Amniotic epithelial cell (primary cell): Measurements from ENCODE around the gene ASTN2.

Source experiments
- DNase-seq: peaks from one replicate; pipeline ENCODE4 v3.0.0-alpha.2; 2010; ENCODE audit warnings: low read depth

ASTN2 gene

DNA sequence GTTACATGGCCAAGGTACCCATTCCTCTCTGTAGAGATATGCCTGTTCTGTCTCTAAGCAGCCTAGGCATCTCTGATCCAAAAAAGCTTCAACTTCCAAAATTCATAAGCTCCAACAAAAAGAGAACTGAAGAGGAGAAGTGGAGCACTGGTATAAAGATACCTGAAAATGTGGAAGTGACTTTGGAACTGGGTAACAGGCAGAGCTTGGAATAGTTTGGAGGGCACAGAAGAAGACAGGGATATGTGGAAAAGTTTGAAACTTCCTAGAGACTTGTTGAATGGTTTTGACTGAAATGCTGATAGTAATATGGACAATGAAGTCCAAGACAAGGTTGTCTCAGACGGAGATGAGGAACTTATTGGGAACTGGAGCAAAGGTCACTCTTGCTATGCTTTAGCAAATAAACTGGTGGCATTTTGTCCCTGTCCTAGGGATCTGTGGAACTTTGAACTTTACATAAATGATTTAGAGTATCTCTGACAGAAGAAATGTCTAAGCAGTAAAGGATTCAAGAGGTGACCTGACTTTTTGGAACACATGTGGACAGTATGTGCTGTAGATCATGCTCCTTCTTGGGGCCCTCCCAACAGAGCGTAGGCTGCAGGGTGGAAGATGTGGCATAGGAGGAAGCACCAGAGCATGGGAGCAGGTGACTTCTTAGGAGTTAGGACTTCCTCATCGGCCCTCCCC lies 889.9 kb downstream of the ASTN2 start:
- no peak for DNase-seq

DNA sequence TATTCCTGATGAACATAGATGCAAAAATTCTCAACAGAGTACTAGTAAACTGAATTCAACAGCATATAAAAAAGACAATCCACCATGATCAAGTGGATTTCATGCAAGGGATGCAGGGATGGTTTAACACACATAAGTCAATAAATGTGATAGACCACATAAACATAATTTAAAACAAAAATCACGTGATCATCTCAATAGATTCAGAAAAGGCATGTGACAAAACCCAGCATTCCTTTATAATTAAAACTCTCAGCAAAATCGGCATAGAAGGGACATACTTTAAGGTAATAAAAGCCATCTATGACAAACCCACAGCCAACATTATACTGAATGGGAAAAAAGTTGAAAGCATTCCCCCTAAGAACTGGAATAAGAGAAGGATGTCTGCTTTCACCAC lies 894.6 kb downstream of the ASTN2 start:
- no peak for DNase-seq

DNA sequence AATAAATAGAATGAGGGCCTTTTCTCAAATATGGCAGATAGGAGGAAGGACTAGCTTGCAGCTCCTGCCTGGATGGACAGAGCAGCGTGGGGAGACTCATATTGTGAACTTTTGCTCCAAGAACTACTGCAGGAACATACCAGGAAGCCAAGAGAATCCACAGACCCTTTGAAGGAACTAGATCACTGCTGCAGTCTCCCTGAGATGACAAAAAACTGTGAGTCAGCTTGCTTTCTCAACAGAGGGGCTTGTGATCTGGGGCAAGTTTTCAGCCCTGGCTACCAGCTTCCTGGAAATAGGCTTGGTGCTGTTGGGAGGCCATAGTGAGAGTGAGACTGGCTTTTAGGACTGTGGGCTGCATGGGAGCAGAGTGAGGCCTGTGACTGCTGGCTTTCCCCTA lies 898.4 kb downstream of the ASTN2 start:
- peak; percentile 37 for DNase-seq

DNA sequence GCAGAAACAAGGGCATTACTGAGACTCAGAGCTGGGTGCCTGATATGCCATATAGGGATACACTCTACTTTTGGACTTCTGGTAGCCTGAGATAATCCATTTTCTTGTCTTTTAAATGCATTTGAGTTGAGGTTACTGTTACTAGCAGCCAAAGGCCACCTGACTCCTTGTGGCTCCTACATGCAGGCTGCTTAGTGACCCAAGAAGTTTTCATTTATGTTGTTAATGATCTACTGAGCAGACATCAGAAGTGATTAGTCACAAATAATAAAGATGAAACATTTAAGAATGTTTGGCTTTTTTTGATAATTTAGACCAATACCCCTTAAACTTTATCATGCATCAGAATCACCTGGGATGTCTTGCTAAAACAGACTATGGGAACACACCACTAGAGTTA lies 899.3 kb downstream of the ASTN2 start:
- no peak for DNase-seq

DNA sequence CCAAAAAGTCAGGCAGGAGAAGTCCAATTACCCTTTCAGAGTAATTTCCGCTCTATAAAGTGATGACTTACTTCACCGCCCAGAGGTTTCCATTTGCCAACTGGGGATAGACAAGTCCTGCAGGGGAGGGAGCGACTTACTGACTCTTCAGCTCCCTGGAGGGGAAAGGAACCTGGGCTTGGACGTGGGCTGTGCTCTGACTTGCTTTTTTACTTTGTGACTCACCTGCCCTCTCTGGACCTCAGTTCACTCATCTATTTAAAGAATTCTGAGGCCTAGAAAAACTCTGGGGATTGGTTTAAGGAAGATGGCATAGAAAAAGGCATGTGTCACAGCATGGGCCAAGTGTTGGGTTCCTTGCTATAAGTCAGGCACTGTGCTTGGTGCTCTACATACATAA lies 908.2 kb downstream of the ASTN2 start:
- no peak for DNase-seq

DNA sequence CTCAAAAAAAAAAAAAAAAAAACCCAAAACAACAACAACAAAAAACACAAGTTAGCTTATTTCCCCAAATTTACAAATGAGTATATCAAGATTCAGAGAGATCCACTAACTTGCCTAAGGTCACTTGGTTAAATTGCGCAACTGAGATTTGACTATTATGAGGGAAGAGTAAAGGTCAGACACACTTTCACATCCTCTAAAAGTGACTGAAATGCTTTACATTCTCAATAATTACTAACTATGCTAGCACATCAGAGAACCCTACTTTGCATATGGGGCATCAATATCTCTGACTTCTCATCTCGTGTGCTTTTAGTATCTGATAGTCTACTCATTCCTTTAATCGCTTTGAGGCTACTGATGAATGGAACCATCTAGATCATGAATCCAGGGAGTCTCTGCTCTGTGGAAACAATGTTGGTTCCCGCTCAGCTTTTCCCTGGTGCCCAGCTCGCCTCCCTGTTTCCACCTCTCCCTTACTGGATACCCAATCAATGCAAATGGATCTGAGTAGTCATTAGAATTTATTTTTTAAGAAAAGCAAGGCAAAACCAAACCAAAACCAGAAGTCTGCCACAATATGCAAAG lies 909.9 kb downstream of the ASTN2 start:
- DNase-seq: no peak

DNA sequence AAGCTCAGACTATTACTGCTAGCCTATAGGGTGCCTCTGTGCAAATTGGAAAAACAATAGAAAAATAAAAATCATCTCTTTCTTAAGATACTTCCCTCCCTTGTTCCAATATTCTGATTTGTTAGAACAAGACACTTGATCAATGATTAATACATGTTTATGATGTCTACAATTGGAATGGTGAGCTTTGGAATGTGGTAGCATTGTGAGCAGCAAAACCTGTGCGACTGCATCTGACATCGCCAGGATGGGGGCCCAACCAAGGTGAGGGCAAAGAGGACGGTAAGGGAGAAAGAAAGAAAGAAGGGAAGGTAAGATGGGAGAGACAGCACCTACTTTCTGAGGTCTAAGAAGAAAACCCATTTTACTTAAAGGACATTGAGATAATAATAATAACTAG lies 910.8 kb downstream of the ASTN2 start:
- no peak for DNase-seq

DNA sequence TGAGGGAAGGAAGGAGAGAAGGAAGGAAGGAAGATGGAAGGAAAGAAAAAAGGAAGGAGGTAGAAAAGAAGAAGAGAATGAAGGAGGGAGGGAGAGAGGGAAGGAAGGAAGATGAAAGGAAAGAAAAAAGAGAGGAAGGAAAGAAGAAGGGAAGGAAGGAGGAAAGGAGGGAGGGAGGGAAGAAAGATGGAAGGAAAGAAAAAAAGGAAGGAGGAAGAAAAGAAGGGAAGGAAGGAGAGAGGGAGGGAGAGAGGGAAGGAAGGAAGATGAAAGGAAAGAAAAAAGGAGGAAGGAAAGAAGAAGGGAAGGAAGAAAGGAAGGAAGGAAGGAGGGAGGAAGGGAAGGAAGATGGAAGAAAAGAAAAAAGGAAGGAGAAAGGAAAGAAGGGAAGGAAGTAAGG lies 912.1 kb downstream of the ASTN2 start:
- no peak for DNase-seq

DNA sequence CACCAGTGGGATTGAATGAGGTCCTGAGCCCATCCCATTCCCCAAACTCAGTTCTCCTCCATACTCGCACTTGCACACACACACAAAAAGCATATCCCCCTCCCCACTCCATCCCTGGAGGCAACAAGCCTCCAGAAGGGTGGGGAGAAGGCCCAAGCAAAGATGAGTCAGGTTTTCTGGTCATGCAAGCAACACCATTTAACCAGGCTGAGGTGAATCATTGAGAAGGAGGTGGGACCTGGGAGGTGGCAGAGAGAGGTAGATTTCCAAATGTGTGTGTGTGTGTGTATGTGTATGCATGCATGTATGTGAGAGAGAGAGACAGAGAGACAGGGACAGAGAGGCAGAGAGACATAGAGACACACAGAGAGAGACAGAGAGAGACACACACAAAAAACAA lies 913.0 kb downstream of the ASTN2 start:
- DNase-seq: peak; percentile 60

DNA sequence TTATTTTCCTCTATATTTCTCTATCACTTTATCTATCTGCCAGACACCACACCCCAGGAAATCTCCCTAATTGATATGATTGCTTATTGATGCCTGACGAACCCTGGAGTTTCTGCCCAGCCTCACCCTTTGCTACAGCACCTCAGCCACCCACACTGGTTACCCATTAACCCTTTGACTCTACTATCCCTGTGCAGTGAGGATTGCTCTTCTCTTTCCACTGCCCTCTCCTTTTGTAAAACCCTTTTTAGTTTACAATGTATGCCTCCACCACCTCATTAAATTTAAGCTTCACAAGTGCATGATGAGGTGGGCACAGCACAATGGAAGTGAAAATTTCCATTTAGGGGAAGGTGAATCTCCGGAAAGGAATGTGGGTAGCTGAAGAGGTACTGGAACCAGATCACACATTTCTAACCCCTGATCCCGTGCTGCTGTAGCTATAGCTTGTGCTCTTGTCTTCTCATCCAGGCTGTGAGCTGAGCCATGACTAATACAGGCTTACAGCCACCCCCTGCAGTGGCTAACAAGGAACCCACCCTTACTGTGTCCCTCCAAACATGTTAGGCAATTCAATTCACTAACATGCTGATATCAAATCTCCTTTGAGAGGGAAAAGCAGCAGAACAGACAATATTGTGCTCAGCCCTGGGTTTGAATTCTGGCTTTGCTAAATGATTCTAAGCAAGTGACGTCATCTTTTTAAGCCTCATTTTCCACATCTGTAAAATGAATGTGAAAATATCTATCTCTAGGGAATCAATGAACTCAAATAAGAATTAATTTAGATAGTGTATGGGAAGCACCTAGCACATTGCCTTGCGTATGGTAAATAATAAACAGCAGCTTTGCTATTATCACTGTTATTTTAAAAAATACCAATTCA lies 914.6 kb downstream of the ASTN2 start:
- peak; percentile 42 for DNase-seq

DNA sequence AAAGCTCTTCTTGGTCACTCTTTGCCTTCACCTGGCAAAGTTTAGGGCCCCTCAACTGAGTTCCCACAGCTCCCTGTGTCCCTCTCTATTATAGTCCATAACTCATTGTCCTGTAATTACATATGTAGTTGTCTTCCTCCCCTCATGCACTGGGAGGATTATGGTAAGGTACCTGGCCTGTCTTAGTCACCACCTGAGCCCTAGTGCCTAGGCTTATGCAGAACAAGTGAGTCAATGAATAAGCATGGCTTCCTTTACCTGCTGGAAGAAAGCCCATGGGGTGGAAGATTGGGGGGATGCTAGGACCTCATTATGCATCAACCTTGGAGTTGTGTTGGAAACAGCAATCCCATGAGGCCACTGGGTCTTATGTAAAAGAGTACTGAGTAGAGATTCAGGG lies 915.4 kb downstream of the ASTN2 start:
- DNase-seq: no peak

DNA sequence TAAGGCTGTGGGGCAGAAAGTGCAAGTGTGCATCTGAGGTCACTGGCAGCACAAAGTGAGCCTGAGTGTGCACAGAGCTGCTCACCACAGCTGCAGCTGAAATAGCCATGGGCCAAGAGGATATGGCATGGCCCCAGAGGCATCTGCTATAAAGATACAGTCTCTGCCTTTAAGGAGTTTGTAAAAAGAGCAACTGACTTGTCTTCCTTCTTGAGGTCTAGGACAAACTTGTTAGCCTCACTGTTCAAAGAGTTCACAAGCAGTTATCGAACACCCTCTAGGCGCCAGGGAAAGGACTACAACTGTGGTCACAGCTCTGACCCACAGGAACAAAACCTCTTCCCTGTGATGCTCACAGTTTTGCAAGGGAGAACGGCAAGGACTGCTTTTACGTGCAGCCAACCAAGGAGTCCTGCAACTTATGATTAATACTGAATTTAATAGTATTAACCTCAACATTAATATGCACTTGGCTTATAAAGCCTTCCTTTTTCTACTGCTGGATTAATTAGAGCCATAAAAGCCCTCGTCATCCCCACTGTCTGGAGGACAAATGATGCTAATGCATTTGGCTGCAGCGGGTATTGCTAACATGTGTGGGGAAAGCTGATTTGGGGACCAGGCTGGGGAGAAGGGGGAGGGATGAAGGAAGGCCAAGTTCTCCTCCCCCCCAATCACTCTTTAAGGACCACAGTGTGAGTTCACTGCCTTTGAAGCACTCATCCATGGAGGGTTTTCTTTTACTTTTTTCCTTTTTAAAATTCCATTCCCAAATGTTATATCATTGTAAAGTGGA lies 917.6 kb downstream of the ASTN2 start:
- DNase-seq: no peak

DNA sequence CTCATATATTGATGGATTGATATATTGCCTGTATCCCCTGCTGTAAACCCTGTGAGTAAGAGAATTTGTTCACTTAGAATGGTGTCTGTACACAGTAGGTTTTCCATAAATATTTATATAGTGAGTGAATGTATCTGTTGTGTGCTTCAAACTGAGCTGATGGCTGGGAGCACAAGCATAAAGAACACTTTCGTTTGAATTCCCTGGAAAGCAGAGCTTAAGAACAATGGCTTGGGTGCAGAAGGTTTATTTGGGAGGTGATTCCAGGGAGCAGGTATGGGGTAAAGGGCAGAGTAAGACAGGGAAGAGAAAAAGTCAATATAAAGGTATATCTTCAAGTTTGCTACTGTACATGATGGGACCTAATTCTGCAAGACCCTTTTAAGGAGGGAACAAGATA lies 918.7 kb downstream of the ASTN2 start:
- no peak for DNase-seq

DNA sequence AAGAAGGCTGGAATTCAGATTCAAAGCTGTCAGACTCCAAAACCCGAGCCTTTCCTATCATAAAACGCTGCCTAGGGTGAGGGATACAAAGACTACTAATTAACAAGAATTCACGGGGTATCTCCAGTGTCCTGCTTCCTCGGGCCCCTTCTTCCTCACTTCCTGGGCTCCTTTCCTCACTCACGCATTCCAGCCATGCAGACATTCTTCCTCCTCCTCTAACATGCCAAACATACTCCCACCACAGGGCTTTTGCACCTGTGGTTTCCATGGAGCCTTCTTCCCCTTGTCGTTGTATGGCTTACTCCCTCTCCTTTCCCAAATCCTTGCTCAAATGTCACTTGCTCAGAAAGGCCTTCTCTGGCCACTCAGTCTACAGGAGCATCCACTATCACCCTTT lies 919.1 kb downstream of the ASTN2 start:
- DNase-seq: no peak

DNA sequence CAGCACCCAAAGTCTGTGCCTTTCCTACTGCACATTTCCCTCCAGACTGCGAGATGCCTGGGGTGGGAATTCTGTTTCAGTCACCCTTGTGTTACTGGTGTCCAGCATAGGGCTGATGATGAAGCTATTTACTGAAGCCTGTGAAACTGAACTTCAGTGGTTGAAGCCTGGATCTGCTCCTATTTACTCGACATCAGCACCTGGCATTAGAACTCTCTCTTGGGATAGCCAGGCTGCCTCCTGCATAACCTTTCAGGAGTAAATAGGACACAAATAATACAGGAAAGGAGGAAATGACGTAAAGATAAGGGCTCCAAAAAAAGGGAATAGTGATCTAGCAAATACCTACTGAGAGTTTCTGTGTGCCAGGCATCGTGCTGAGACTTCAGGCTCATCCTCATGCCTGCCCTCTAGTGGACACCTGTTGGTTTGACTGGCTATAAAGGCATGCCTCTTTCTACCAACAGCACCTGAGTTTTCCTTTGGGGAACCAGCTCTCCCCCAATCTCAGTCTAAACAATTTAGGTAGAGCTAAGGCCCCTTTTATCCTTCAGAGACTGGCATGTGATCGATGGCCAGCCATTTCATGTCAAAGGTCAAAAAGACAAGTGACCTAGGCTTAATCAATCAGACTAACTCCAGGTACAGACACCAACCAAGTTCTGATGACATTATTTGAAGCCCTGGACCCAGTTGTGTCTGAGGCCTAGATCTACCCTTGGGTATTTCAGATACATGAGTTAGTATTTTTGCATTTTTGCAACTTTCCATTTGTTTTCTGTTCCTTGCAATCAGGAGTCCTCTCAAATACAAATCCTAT lies 919.8 kb downstream of the ASTN2 start:
- no peak for DNase-seq

DNA sequence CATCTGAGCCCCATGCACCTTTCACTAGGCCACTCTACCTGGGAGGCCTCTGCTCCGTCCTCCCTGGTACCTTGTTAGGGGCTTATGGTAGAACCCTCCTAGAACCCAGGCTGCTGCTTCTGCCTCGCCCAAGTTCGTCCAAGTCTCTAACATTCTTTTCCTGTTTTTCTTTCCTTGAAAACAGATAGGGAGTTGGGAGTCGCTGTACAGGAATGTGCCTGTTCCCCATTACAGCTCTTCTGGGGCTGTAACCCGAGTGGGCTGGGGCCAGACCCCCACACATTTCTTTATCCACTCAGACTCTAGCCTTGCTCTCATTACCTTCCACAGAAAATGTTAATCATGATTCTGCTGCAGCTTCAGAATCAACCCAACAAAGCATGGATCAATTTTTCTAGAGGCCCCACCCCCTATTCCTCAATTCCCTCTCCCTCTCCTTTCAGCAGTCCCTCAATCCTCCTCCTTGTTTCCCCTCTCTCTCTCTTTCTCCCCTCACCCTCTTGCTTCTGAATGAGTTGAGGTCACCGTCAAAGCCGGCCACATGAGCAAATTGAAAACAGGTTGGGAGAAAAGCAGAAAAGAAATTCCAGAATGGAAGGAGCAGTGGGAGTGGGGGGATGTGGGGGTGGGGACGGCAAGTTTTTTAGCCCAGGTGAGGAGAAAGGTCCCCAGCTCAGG lies 921.5 kb downstream of the ASTN2 start:
- DNase-seq: no peak

DNA sequence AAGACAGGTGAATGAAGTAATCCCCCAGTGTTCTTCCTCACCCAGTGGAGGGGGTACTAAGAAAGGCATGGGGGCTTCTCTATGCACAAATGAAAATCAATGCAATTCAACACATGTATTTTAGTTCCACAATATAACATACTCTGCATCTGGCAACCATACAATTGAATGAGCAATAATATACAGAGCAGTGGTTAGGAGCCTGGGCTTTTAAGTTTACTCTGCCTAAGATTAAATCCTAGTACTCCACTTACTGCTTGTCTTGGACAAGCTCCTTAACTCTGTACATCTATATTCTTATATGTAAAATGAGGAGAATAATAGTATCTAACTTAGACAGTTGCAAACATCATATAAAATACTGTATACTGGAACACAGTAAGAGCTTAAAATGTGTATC lies 923.2 kb downstream of the ASTN2 start:
- DNase-seq: no peak

DNA sequence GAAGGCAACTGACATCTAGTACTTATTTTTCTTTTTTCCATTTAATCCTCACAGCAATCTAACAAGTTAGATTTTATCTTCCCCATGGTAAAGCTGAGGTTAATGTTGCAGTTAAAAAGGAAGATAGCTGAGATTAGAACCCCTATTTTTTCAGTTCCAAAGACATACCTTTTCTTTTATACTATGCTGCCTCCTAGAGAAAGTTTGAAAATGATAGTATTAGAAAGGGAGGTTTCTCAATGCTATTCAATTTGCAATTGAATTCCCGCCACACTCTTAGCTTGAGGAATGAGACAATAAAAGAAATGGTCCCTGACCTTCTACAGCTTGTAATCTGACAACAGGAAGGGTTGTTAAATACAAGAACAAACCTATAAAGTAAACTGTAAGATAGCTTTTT lies 923.6 kb downstream of the ASTN2 start:
- DNase-seq: no peak

DNA sequence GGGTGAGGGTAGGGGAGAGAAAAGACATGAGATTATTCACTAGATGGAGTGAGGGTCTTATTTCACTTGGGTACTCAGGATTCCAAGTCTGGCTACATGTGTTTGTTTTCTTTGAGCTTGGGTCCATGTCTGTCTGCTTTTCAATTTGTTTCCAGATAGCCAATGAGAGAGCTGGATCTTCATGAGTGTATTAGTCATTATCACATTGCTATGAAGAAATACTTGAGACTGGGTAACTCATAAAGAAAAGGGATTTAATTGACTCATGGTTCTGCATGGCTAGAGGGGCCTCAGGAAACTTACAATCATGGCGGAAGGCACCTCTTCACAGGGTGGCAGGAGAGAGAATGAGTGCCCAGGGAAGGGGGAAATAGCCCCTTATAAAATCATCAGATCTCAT lies 924.5 kb downstream of the ASTN2 start:
- peak; percentile 72 for DNase-seq

DNA sequence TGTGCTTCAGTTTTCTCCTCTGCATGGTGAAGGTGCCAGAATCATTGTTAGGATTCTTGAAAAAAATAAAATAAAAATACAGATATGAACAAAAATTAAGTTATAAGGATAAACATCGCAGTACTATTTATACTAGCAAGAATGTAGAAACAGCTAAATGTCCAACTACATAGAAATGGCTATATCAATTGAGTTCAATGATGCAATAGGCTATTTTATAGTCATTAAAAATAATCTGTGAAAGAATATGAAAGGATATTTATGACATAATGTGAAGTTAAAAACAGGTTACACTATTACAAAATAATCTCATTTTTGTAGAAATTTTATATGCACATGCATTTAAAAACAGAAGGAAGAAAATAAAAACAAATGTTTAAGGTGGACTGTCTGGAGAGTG lies 926.5 kb downstream of the ASTN2 start:
- DNase-seq: no peak

DNA sequence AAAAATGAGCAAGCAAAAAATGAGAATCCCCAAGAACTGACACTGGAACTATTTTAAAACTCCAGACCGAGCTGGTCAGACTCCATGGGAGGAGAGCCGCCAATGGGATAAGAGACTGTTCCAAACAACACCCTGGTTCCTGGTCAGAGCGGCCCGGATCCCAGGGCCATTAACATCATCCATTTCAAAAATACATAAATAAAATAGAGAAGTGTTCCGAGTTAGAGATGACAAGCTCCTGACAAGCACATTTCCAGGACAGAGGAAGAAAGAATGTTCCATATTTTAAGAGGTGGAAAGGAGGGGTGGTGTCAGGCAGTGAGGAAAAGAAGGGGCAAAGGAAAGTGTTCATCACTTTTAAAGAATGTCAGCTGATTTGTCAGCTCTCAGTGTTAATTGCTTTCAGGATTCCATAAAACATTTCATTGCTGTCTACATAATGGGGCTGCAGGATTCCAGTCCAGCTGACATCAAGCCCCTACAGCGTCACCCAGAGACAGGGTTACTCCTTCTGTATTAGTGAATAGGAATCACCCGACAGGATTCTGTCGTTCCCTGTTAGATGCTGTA lies 930.3 kb downstream of the ASTN2 start:
- no peak for DNase-seq
